MCF 10A (cell line): ENCODE data around the gene MMP3. TPM values are rescaled to one million over a fixed set of nuclear protein-coding genes. Genes with fewer than 3 reads are reported as not detected.

ENCODE experiments used
- BruUV-seq: library from RNA; stranded (reverse); fragments of 400-500 nt; replicated peaks from 2 replicates; lab custom pipeline; 2021; lab: Mats Ljungman, UMichigan
- CTCF ChIA-PET: fragments of 300-600 bp; sonication (Branson Sonifier 250); formaldehyde crosslinking; extraction: SDS; loops from one replicate; lab custom pipeline; 2021; ENCODE audit warnings: antibody characterized with exemption, inconsistent platforms; lab: Yijun Ruan, JAX
- POLR2A ChIA-PET: fragments of 300-600, 350-650 bp; sonication (Branson Sonifier 250); formaldehyde crosslinking; extraction: SDS; loops from one replicate; lab custom pipeline; 2020; ENCODE audit warnings: antibody characterized with exemption, inconsistent platforms; lab: Yijun Ruan, JAX
- DNase-seq: peaks from one replicate; pipeline ENCODE4 v3.0.0-alpha.2; 2018; ENCODE audit not compliant: unreplicated experiment
- H3K27ac Mint-ChIP-seq: one replicate; pipeline ENCODE4 v1.8.0; 2022; ENCODE audit warnings: mild to moderate bottlenecking, low read depth, mixed read lengths; ENCODE audit not compliant: unreplicated experiment
- H3K27me3 Mint-ChIP-seq: one replicate; pipeline ENCODE4 v1.8.0; 2022; ENCODE audit warnings: mixed read lengths; ENCODE audit not compliant: insufficient read depth, unreplicated experiment
- H3K36me3 Mint-ChIP-seq: one replicate; pipeline ENCODE4 v1.8.0; 2022; ENCODE audit warnings: mild to moderate bottlenecking, moderate library complexity, mixed read lengths; ENCODE audit not compliant: insufficient read depth, unreplicated experiment
- H3K4me1 Mint-ChIP-seq: one replicate; pipeline ENCODE4 v1.8.0; 2022; ENCODE audit warnings: mixed read lengths; ENCODE audit not compliant: insufficient read depth, unreplicated experiment
- H3K4me3 Mint-ChIP-seq: one replicate; pipeline ENCODE4 v1.8.0; 2022; ENCODE audit warnings: mild to moderate bottlenecking, moderate library complexity, mixed read lengths; ENCODE audit not compliant: unreplicated experiment
- H3K9me3 Mint-ChIP-seq: one replicate; pipeline ENCODE4 v1.8.0; 2022; ENCODE audit warnings: mixed read lengths; ENCODE audit not compliant: unreplicated experiment
- CTCF ChIP-seq: fragments of 200-600 bp; IDR thresholded peaks from one replicate; pipeline ENCODE4 v1.8.0; 2022; ENCODE audit warnings: antibody characterized with exemption, mild to moderate bottlenecking; ENCODE audit not compliant: unreplicated experiment
- intact Hi-C: fragments of 100-400 bp; cut with micrococcal nuclease; formaldehyde crosslinking; loops from 2 replicates; pipeline ENCODE4 v1.14.1; 2022
- total RNA-seq: library from RNA; stranded (reverse); gene quantifications from 2 replicates; pipeline ENCODE4 v1.2.3, GENCODE V29; 2022

Gene MMP3
- total RNA-seq, 1 experiment from 2014 or later: 0.19 TPM

- Mint-ChIP-seq H3K27ac (no peak overlapping the region), H3K9me3 (peaks cover 16% of the 10 kb centered on the region), H3K27me3 (no peaks in the 10 kb centered on the region), H3K4me1 (peaks cover 17% of the 10 kb centered on the region), H3K36me3 (no peaks in the 10 kb centered on the region), H3K4me3 (no peak overlapping the region)
- no peak for TF ChIP-seq CTCF
- ChIA-PET CTCF (interaction anchor here (0.6 to 4.8 kb wide), 4 partner anchors 33 to 128 kb away, joined by 3 to 77 read pairs (median 10); no protein-coding TSS in a partner anchor), POLR2A (interaction anchor here (0.9 kb wide), 1 partner anchor 33 kb away, joined by 3 read pairs; no protein-coding TSS in a partner anchor)
- DNase-seq: peak; percentile 40
- no TSS peak for BruUV-seq
- intact Hi-C loops: no loop called here
Measured at GRCh38 chr11:102813484-102813883, 29.9 kb downstream of the MMP3 start.

- H3K9me3 Mint-ChIP-seq: peaks cover 9% of the 10 kb centered on the region
- no peak for DNase-seq
- intact Hi-C loops: no loop called here
- H3K4me1 Mint-ChIP-seq: peaks cover 17% of the 10 kb centered on the region
- no peak overlapping the region for H3K27ac Mint-ChIP-seq
- ChIA-PET POLR2A (interaction anchor here (0.6 to 1.3 kb wide), 4 partner anchors 37 to 134 kb away, joined by 3 to 5 read pairs (median 4); no protein-coding TSS in a partner anchor), CTCF (interaction anchor here (0.6 to 4.8 kb wide), 8 partner anchors 61 to 224 kb away, joined by 3 to 77 read pairs (median 4); no protein-coding TSS in a partner anchor)
- TF ChIP-seq CTCF: no peak
- H3K27me3 Mint-ChIP-seq: no peaks in the 10 kb centered on the region
- no peaks in the 10 kb centered on the region for H3K36me3 Mint-ChIP-seq
- no TSS peak for BruUV-seq
- no peak overlapping the region for H3K4me3 Mint-ChIP-seq
Measured at GRCh38 chr11:102812188-102812587, 31.2 kb downstream of the MMP3 start.

GRCh38 chr11:102810950-102811660 lies 32.3 kb downstream of the MMP3 start:
- H3K4me1 Mint-ChIP-seq: peaks cover 17% of the 10 kb centered on the region
- peak; percentile 55 for DNase-seq
- H3K36me3 Mint-ChIP-seq: no peaks in the 10 kb centered on the region
- H3K4me3 Mint-ChIP-seq: no peak overlapping the region
- TF ChIP-seq CTCF: peak; percentile 62
- POLR2A ChIA-PET: interaction anchor here (1.2 kb wide), 1 partner anchor 130 kb away, joined by 4 read pairs; no protein-coding TSS in a partner anchor
- H3K9me3 Mint-ChIP-seq: no peaks in the 10 kb centered on the region
- BruUV-seq: no TSS peak
- CTCF ChIA-PET: interaction anchor here (0.6 to 4.8 kb wide), 19 partner anchors 9 to 255 kb away, joined by 3 to 77 read pairs (median 5); no protein-coding TSS in a partner anchor
- no peak overlapping the region for H3K27ac Mint-ChIP-seq
- intact Hi-C loops: loop anchor here (1.0 kb wide), 3 partner anchors 78 to 244 kb away; no protein-coding TSS in a partner anchor
- no peaks in the 10 kb centered on the region for H3K27me3 Mint-ChIP-seq

- no peaks in the 10 kb centered on the region for H3K36me3 Mint-ChIP-seq
- H3K4me3 Mint-ChIP-seq: no peak overlapping the region
- H3K9me3 Mint-ChIP-seq: no peaks in the 10 kb centered on the region
- no TSS peak for BruUV-seq
- intact Hi-C loops: no loop called here
- no peak overlapping the region for H3K27ac Mint-ChIP-seq
- H3K4me1 Mint-ChIP-seq: peaks cover 17% of the 10 kb centered on the region
- no peaks in the 10 kb centered on the region for H3K27me3 Mint-ChIP-seq
- ChIA-PET POLR2A (interaction anchor here (0.6 to 1.7 kb wide), 2 partner anchors 33 to 155 kb away, joined by 3 read pairs; partner anchors contain the start of gene MMP3), CTCF (interaction anchor here (0.6 to 4.8 kb wide), 22 partner anchors 9 to 257 kb away, joined by 3 to 77 read pairs (median 5); no protein-coding TSS in a partner anchor)
- TF ChIP-seq CTCF: no peak
- no peak for DNase-seq
Measured at GRCh38 chr11:102809971-102810370, 33.4 kb downstream of the MMP3 start.
